Hematopoietic multipotent progenitor cell treated with erythropoietin and hydrocortisone succinate and interleukin-3 and kit ligand, for 17 days (in vitro differentiated cells): ENCODE measurements around the gene INPP5A.
"Not testable (repeated sequence)": the region's sequence is repeated elsewhere in the genome, so short reads cannot be mapped to it uniquely, and the experiment has no call there.

Source experiments
- DNase-seq: peaks from one replicate; pipeline ENCODE4 v3.0.0-alpha.2; 2015; ENCODE audit warnings: low spot score

The INPP5A gene

DNA sequence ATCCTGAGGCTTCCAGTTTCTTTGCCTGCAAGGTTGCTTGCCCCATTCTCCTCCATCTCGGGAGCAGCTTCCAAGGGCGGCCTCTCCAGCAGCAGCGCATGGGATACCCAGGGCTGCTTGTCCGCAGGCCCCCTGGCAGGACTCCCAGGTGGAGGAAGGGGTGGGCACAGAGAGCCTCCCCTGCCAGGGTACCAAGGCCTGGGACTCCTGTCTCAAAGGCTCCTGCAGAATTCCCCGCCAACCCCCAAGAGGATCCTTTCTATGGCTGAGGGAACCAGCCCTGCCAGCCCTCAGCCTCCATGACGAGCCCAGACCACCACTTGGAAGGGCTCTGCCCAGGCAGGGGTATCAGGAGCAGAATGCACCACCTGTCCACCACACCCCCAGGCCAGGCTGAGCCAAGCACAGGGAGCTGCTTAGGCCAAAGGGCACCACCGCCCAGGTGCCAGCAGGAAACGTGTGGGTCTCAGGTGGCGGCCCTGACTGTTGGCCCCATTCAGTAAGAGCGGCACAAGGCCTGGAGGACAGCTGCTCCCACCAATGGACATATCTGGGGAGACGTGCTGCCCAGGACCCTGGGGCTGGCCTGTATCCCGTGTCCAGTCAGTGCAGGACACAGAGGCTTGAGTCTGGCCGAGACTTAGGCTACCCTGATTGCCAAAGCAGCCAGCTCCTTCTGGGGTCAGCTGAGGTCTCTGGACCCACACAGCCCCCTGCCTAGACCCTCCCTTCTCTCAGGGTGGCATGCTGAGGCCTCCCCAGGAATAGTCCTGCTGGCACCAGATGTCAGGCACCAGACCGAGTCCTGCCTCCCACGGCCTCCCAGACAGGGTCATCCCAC, 33.8 kb upstream of the INPP5A start:
- DNase-seq = no peak

GRCh38 chr10:132504501-132505272, 32.9 kb upstream of the INPP5A start:
- no peak for DNase-seq

GRCh38 chr10:132505546-132505945, 32.0 kb upstream of the INPP5A start:
- DNase-seq = not testable (repeated sequence)

DNA sequence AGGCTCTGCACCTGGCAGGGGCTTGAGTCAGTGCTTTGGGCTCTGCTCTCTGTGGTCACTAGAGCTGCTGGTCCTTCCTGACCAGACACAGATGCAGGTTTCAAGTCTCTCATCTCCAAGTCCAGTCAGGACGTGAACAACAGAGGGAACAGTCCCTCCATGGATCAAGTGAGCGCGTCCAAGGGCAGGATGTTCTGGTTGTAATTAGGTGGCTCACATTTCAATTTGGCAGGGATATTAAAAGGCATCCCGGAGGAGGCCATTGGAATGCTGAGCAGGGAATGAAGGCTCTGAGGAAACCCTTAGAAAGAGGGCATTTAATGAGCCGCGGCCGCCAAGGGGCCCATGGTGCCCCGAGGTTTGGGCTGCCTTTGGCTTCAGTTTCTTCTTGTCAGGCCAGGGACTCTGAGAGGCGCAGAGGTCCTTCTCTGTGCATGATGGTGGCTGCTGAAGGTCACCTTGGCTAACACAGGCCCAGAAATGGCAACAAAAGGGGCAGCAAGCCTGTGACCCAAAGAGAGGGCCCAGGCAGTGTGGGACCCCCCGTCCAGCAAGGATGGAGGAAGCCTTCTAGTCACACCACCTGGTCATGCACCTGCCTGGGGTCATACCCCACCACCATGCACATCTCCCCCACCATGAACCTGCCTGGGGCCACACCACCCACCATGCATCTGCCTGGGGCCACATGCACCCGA, 30.7 kb upstream of the INPP5A start:
- DNase-seq = no peak

DNA sequence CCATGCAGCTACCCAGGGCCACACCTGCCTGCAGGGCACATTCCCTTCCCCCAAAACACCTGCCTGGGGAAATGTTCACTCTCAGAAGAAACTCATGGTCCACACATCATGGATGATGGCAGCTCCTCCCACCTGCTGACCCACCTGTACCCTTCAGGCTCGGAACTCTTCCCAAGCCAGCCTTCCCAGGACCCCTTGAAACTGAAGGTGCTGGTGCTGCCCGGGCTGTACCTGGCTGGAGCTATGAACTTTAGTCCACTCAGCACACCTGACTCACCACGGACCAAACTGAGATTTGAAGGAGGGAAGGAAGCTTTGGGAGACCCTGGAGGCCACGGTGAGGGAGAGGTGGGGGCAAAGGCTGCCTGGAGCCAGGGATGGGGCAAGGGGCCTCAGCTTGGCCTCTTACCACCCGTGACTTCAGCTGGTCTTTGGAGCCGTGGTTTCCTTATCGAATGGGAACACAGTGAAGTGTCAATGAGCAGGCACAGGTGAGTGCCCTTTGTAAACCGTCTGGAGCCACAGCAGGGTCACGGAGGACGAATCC, 30.1 kb upstream of the INPP5A start:
- DNase-seq = no peak

- DNase-seq = no peak
Observed at GRCh38 chr10:132507956-132508490, 29.6 kb upstream of the INPP5A start.

DNA sequence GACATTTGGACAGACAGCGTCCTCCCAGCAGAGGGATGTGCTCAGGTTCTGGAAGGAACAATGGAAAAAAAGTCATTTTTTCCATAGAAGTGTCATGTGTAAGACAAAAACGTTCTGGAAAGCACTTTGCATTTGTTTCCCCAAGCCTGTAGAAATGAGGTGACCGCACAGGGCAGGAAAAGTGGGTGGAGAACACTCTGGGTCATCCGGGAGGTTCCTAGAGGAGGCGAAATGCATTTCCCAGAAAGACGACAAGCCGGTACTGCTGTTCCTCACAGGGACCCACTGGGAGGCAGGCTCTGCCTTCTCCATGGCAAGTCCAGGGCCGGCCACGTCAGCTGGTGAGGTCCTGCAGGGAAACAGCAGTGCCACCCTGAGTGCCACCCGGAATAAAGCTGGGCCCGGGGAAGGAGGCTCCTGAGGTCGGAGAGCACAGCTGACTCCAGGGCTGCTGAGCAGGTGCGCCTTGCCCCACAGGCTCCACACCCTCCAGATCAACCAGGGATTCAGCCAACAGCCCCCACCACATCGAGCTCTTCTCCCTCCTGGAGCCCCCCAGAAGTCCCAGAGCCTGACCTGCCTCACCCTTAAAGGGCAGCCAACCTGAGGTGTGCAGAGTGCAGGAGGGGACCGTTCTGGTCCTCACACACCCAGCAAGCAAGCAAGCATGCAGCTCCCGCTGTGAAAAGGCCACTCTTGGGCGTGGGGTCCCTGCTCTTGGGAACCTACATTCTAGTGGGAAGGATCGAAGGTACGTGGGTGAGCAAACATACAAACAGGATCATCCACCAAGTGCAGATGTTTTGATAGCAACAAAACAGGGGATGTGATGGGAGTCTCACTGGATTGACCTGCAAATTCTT, 28.8 kb upstream of the INPP5A start:
- DNase-seq = no peak

DNA sequence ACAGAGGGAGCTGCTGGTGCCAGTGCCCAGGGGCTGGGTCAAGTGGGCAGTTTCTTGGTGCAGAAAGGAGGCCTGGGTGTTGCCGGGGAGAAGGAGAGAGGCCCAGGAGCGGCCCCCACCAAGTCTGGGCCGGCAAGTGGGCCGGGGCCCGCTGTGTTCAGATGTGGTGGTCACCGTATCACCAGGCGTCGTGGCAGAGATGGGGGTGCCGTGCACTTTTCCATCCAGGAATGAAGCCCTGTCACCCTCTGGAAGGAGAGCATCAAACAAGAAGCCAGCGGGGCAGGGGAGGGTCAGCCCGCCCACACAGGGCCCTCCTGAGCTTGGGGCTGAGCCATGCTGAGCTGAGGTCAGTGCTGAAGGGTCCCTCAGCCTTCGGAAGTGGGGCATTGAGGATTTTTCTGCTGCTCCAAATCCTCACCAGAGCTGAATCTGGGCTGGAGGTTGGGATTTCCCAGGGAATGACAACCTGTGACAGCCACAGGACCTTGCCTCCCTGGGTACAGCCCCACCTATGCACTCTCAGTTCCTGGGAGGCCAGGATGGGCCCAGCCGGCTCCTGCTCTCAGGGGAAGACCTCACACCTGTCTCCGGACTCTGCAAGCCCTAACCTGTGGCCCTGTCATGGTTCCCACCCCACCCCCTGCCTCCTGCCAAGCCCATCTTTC, 27.9 kb upstream of the INPP5A start:
- no peak for DNase-seq

GRCh38 chr10:132510174-132510611, 27.4 kb upstream of the INPP5A start:
- DNase-seq = no peak

DNA sequence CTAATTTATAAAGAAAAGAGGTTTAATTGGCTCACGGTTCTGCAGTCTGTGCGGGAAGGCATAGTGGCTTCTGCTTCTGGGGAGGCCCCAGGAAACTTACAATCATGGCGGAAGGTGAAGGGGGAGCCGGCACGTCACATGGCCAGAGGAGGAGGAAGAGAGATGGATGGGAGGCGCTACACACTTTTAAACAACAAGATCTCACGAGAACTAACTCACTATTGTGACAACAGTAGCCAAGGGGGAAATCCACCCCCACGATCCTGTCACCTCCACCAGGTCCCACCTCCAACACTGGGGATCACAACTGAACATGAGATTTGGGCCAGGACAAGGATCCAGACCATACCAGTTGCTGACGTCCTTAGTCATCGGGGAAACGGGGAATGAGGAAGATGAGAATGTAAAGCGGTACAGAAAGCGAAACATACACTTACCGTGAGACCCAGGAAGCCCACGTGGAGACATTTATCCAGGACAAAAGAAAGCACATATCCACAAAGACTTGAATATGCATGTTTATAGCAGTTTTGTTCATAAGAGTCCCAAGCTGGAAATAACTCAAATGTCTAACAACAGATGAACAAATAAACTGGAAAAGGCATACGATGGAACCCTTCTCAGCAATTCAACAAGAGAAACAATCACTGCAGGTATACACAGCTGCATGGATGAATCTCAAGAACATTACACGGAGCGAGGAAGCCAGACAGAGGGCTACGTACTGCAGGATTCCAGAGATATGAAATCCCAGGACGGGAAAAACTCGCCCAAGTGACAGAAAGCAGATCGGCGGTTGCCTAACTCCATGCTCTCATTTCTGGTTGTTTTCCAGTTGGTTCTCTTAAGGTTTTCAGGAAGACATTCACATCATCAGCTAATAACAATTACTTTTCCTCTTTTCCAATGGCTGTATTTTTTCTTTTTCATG, 26.2 kb upstream of the INPP5A start:
- no peak for DNase-seq

DNA sequence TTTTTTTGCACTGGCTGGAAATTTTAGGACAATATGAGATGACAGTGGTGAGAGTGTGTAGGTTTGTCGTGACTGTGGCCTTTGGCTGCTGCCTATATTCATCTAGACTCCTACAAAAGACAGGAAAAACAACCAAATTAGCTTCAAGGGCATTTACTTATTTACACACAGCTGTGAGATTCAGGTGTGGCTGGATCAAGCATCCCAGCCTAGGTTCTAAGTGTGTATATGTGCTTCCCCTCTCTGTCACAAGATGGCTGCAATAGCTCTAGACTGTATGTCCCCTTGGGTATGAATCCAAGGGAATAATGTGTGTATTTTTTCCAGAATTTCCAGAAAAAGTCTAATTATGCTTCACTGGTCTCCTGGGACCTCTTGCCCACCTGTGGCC, 25.5 kb upstream of the INPP5A start:
- no peak for DNase-seq

- no peak for DNase-seq
Observed at GRCh38 chr10:132512693-132513345, 24.8 kb upstream of the INPP5A start.

GRCh38 chr10:132514821-132515520, 22.6 kb upstream of the INPP5A start:
- DNase-seq = no peak

DNA sequence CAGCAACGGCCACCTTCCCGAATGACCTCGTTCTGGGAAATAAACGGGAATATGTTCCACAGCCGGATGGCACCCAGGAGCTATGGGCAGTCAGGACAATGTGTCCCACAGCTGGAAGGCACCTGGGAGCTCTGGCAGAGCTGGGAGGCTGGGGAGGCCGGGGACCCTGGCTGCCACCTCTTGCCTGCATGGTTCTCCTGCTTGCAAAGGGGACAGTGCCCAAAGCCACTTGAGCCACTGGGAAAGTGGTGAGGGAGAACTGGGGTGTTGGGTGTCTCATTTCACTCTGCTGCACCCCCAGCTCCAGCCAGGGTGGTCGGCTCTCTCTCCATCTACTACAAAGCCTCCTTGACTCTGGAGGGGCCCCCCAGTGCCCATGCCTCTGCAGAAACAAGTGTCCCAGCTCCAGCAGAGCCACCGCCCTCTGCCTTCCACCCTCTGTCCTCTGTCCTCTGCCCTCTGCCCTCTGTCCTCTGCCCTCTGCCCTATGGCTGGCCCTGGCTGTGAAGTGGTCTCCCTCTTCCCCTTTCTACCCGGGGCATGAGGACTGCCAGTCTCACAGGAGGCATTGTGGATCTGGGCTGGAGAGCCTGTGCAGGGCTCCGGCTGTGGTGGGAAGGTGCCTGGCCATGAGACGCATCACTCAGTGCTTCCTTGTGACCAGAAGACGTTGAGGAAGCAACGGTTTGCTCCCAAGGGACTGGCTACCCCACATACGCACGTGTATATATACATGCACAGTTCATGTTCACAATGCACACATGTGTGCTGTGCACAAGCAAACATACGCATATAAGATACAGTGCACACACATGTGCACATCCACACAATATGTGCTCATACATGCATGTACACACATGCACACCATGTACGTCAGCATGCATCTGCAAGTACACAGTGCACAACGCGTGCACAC, 21.5 kb upstream of the INPP5A start:
- DNase-seq = no peak

- no peak for DNase-seq
Observed at GRCh38 chr10:132516771-132517725, 20.5 kb upstream of the INPP5A start.

- no peak for DNase-seq
Observed at GRCh38 chr10:132517951-132518521, 19.6 kb upstream of the INPP5A start.
